Neural progenitor cell (in vitro differentiated cells): ENCODE measurements around the gene SHC3. TPM values are rescaled to one million over a fixed set of nuclear protein-coding genes. Genes with fewer than 3 reads are reported as not detected.

Source experiments
- DNase-seq: peaks from one replicate; pipeline ENCODE4 v3.0.0-alpha.2; 2016; ENCODE audit warnings: low spot score
- H2AFZ ChIP-seq: fragments of 200-600 bp; sonication (generic); replicated peaks from 2 replicates; pipeline ENCODE4 v1.6.1; 2016; ENCODE audit warnings: antibody characterized with exemption
- H3F3A ChIP-seq: fragments of 200-600 bp; sonication (generic); 2 replicates; pipeline ENCODE4 v1.6.1; 2016; ENCODE audit warnings: antibody characterized with exemption, low read depth
- H3K27ac ChIP-seq: fragments of 200-600 bp; sonication (generic); 2 replicates; pipeline ENCODE4 v1.5.1; 2016; ENCODE audit warnings: mild to moderate bottlenecking
- H3K27me3 ChIP-seq: fragments of 200-600 bp; sonication (generic); 2 replicates; pipeline ENCODE4 v1.6.1; 2016; ENCODE audit warnings: mild to moderate bottlenecking, moderate library complexity
- H3K36me3 ChIP-seq: fragments of 200-600 bp; sonication (generic); 2 replicates; pipeline ENCODE4 v1.5.1; 2016
- H3K4me1 ChIP-seq: fragments of 200-600 bp; sonication (generic); 2 replicates; pipeline ENCODE4 v1.6.1; 2016; ENCODE audit warnings: mixed run types
- H3K4me2 ChIP-seq: fragments of 200-600 bp; sonication (generic); 2 replicates; pipeline ENCODE4 v1.6.1; 2016
- H3K4me3 ChIP-seq: fragments of 200-600 bp; sonication (generic); 2 replicates; pipeline ENCODE4 v1.5.1; 2016
- H3K79me2 ChIP-seq: fragments of 200-600 bp; sonication (generic); 2 replicates; pipeline ENCODE4 v1.6.1; 2016; ENCODE audit warnings: low read depth
- H3K9ac ChIP-seq: fragments of 200-600 bp; sonication (generic); 2 replicates; pipeline ENCODE4 v1.6.1; 2016
- H3K9me3 ChIP-seq: fragments of 200-600 bp; sonication (generic); 2 replicates; pipeline ENCODE4 v1.5.1; 2016; ENCODE audit warnings: low read depth
- H4K20me1 ChIP-seq: fragments of 200-600 bp; sonication (generic); 2 replicates; pipeline ENCODE4 v1.6.1; 2016; ENCODE audit warnings: low read depth
- H3K27ac Mint-ChIP-seq: 3 replicates; pipeline ENCODE4 v1.8.0; 2021; ENCODE audit warnings: mixed read lengths
- H3K27me3 Mint-ChIP-seq: 2 replicates; pipeline ENCODE4 v1.8.0; 2022; ENCODE audit warnings: low read depth, mild to moderate bottlenecking, inconsistent platforms, moderate library complexity, mixed read lengths; ENCODE audit not compliant: insufficient read depth
- H3K36me3 Mint-ChIP-seq: 3 replicates; pipeline ENCODE4 v1.8.0; 2021; ENCODE audit warnings: mixed read lengths
- H3K4me1 Mint-ChIP-seq: 3 replicates; pipeline ENCODE4 v1.8.0; 2021; ENCODE audit warnings: mixed read lengths
- H3K4me3 Mint-ChIP-seq: 3 replicates; pipeline ENCODE4 v1.8.0; 2021; ENCODE audit warnings: mild to moderate bottlenecking, moderate library complexity, mixed read lengths
- H3K9me3 Mint-ChIP-seq: 3 replicates; pipeline ENCODE4 v1.8.0; 2020; ENCODE audit warnings: mixed read lengths
- EZH2 ChIP-seq: fragments of 200-600 bp; sonication (generic); IDR thresholded peaks from 2 replicates; pipeline ENCODE4 v1.6.1; 2017; ENCODE audit warnings: antibody characterized with exemption, mild to moderate bottlenecking, moderate library complexity
- EZH2phosphoT487 ChIP-seq: fragments of 200-600 bp; sonication (generic); IDR thresholded peaks from 2 replicates; pipeline ENCODE4 v1.6.1; 2017; ENCODE audit warnings: antibody characterized with exemption
- total RNA-seq: library from RNA; depleted of rRNA; stranded (reverse); fragments of >200 nt; gene quantifications from 2 replicates; pipeline ENCODE4 v1.2.3, GENCODE V29; 2015; ENCODE audit warnings: low replicate concordance
- TF ChIP-seq, protein P1 (sequence below): fragments of 200-600 bp; sonication (generic); IDR thresholded peaks from 2 replicates; pipeline ENCODE4 v1.5.1; 2017; ENCODE audit warnings: antibody characterized with exemption, mild to moderate bottlenecking

The SHC3 gene
- total RNA-seq, 1 donor from 2014 or later, result 0.64 TPM

DNA sequence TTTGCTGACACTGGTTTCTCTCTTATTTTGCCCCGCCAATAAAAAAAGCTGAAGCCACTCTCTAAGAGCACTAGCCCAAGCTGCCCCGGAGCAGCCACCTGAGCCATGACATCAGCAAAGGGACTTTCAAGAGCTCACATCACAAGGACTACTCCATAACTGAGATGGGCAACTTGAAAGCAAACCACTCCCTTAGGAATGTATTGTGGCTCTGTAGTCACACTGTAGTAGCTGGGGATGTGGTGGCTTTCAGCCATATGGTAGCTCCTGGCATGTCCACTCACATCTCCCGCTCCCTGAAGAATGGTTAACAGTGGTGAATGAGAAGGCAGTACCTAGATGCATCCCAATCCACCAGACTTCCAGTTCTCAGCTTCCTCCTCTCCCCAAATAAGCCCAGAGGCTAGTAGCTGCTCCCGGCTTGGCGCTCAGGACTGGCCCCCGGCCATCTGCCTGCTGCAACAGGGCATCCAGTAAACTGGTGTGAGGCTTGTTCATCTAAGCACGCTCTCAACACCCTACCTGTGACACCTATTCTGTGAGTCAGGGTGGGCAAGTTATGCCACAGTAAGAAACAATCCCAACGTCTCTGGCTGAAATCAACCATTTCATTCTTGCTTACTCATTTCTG is 123.6 kb downstream of the SHC3 start:
- H3K79me2 ChIP-seq, result no peaks in the 10 kb centered on the region
- H3K27me3 Mint-ChIP-seq, result no peaks in the 10 kb centered on the region
- no peak overlapping the region for H3K4me3 ChIP-seq
- H3K27ac Mint-ChIP-seq, result no peak overlapping the region
- no peaks in the 10 kb centered on the region for H3K27me3 ChIP-seq
- no peaks in the 10 kb centered on the region for H4K20me1 ChIP-seq
- no peak for TF ChIP-seq EZH2phosphoT487
- no peaks in the 10 kb centered on the region for H3K4me1 ChIP-seq
- peaks cover 15% of the 10 kb centered on the region for H3K36me3 Mint-ChIP-seq
- H3K4me3 Mint-ChIP-seq, result no peak overlapping the region
- H3K9ac ChIP-seq, result no peak overlapping the region
- no peak overlapping the region for H3K27ac ChIP-seq
- no peaks in the 10 kb centered on the region for H3K36me3 ChIP-seq
- H3K9me3 Mint-ChIP-seq, result no peaks in the 10 kb centered on the region
- H3K4me1 Mint-ChIP-seq, result no peaks in the 10 kb centered on the region
- H3F3A ChIP-seq, result no peaks in the 10 kb centered on the region
- no peak overlapping the region for H3K4me2 ChIP-seq
- DNase-seq, result no peak
- no peaks in the 10 kb centered on the region for H3K9me3 ChIP-seq
- H2AFZ ChIP-seq, result no peak overlapping the region

DNA sequence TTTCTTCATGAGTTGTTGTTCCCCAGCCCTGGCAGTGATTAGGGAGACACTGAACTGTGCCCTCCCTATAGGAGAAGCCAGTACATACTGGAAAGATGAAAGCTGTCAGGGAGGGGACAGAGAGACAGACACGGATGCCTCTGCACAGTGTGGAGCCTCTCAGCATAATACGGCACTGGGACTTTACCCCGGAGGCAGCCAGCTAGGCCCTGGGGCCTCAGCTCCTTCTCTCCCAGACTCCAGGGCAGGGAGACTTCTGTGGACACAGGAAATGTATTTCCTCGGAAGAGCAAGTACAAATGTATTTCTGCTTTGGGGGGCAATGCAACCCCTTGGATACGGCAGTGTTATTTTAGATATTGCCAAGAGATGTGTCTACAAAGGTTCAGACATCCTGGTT is 125.3 kb downstream of the SHC3 start:
- Histone ChIP-seq H3K4me2 (no peak overlapping the region), H3K4me3 (no peak overlapping the region), H4K20me1 (no peaks in the 10 kb centered on the region), H3K79me2 (no peaks in the 10 kb centered on the region), H3K9me3 (no peaks in the 10 kb centered on the region), H3K36me3 (no peaks in the 10 kb centered on the region), H3K4me1 (no peaks in the 10 kb centered on the region), H2AFZ (no peak overlapping the region), H3K27me3 (no peaks in the 10 kb centered on the region), H3K27ac (no peak overlapping the region), H3F3A (no peaks in the 10 kb centered on the region), H3K9ac (no peak overlapping the region)
- no peak for DNase-seq
- no peak for TF ChIP-seq EZH2phosphoT487
- no peak for TF ChIP-seq EZH2
- TF ChIP-seq, protein P1, sequence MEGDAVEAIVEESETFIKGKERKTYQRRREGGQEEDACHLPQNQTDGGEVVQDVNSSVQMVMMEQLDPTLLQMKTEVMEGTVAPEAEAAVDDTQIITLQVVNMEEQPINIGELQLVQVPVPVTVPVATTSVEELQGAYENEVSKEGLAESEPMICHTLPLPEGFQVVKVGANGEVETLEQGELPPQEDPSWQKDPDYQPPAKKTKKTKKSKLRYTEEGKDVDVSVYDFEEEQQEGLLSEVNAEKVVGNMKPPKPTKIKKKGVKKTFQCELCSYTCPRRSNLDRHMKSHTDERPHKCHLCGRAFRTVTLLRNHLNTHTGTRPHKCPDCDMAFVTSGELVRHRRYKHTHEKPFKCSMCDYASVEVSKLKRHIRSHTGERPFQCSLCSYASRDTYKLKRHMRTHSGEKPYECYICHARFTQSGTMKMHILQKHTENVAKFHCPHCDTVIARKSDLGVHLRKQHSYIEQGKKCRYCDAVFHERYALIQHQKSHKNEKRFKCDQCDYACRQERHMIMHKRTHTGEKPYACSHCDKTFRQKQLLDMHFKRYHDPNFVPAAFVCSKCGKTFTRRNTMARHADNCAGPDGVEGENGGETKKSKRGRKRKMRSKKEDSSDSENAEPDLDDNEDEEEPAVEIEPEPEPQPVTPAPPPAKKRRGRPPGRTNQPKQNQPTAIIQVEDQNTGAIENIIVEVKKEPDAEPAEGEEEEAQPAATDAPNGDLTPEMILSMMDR, result no peak
- Mint-ChIP-seq H3K4me3 (no peak overlapping the region), H3K9me3 (no peaks in the 10 kb centered on the region), H3K27me3 (no peaks in the 10 kb centered on the region), H3K36me3 (peaks cover 18% of the 10 kb centered on the region), H3K27ac (no peak overlapping the region), H3K4me1 (no peaks in the 10 kb centered on the region)

DNA sequence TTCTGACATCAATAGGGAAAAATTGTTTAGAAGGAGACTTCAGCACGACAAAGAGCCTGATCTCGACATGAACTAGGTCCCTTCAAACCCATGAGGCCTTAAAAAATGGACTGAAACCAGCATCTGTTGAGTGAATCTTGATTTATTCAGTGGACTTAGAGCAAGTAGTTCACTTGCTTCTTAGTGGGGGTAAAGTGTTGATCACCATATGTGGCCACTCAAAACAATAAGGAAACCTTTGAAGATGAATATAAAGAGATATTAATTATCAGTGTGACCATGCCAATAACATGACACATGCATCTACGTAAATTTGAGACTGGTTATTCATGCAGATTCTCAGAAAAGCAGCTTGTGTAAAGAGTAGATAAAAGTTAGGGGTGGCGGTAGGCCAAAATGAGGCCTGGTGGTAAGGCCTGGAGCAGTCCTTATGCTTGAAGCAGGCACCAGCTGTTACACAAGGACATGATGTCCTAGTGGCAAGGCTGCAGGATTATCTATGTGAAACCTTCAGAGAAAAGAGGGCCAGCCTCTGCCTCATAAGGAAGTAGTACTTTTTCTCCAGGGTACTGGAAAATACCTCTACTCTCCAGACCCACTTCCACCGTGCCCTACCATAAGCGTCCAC is 126.0 kb downstream of the SHC3 start:
- Mint-ChIP-seq H3K36me3 (peaks cover 23% of the 10 kb centered on the region), H3K27me3 (peaks cover 2% of the 10 kb centered on the region), H3K4me1 (no peaks in the 10 kb centered on the region), H3K4me3 (no peak overlapping the region), H3K9me3 (no peaks in the 10 kb centered on the region), H3K27ac (no peak overlapping the region)
- H3K9ac ChIP-seq, result no peak overlapping the region
- no peak overlapping the region for H3K4me3 ChIP-seq
- H3K4me2 ChIP-seq, result no peak overlapping the region
- TF ChIP-seq, protein P1, result no peak
- TF ChIP-seq EZH2 (no peak), EZH2phosphoT487 (no peak)
- H3K36me3 ChIP-seq, result no peaks in the 10 kb centered on the region
- no peaks in the 10 kb centered on the region for H3K4me1 ChIP-seq
- H3K27me3 ChIP-seq, result no peaks in the 10 kb centered on the region
- H2AFZ ChIP-seq, result no peak overlapping the region
- H4K20me1 ChIP-seq, result no peaks in the 10 kb centered on the region
- DNase-seq, result no peak
- H3K9me3 ChIP-seq, result no peaks in the 10 kb centered on the region
- no peak overlapping the region for H3K27ac ChIP-seq
- no peaks in the 10 kb centered on the region for H3K79me2 ChIP-seq
- H3F3A ChIP-seq, result no peaks in the 10 kb centered on the region

DNA sequence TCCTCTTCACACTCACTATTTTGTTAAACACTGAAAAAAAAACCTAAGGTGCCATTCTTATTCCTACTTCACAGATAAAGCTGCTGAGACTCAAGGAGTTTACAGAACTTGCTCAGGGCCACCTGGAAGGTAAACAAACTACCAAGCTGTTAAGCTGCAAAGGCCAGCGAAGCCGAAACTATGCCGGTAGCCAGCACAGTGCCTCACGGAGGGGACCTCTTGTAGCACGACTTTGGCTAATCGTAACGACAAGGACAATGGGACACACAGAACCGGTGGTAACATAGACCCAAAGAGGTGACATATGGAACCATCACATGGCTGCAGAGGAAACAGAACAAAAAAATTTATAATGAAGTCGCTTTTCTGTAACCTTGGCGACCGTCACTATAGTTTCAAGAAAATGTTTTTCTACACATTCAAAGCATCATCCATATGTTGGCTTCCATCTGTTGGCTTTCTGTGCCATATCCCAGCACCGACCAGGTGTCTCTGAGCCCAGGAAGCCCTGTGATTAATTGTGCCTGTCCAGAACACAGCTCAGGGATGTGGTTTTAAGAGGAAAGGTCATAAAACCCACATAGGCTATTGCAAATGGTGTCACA is 127.1 kb downstream of the SHC3 start:
- TF ChIP-seq EZH2, result no peak
- TF ChIP-seq, protein P1, result no peak
- TF ChIP-seq EZH2phosphoT487, result no peak
- Histone ChIP-seq H3K9me3 (no peaks in the 10 kb centered on the region), H3K4me2 (no peak overlapping the region), H3K79me2 (no peaks in the 10 kb centered on the region), H4K20me1 (no peaks in the 10 kb centered on the region), H3K9ac (no peak overlapping the region), H3K4me3 (no peak overlapping the region), H3K27ac (no peak overlapping the region), H3K4me1 (no peaks in the 10 kb centered on the region), H3F3A (no peaks in the 10 kb centered on the region), H2AFZ (no peak overlapping the region), H3K36me3 (no peaks in the 10 kb centered on the region), H3K27me3 (no peaks in the 10 kb centered on the region)
- Mint-ChIP-seq H3K4me3 (no peak overlapping the region), H3K27ac (peak overlapping the region; percentile 54), H3K27me3 (peaks cover 2% of the 10 kb centered on the region), H3K4me1 (no peaks in the 10 kb centered on the region), H3K36me3 (peaks cover 28% of the 10 kb centered on the region), H3K9me3 (no peaks in the 10 kb centered on the region)
- DNase-seq, result no peak
